Lung (tissue), 12 donors: ENCODE results near the gene ZNF778. TPM values are rescaled to one million over a fixed set of nuclear protein-coding genes. Genes with fewer than 3 reads are reported as not detected.

Source experiments
- ATAC-seq: fragments of 200-7000 bp; cut with Tn5 transposase; one replicate; pipeline ENCODE4 v1.9.1; 2020; ENCODE audit warnings: moderate number of reproducible peaks; ENCODE audit not compliant: insufficient read depth, low FRiP score
- DNase-seq, 3 donors: peaks; one replicate each; pipeline ENCODE4 v3.0.0-alpha.2; 2013 to 2017
- H3K27ac ChIP-seq, 2 donors: one replicate each; pipeline ENCODE4 v1.5.1; 2013; ENCODE audit warnings: mild to moderate bottlenecking in 2 of 2, moderate library complexity in 2 of 2, control low read depth in 1 of 2, inconsistent platforms in 1 of 2, low read depth in 1 of 2, low read length in 1 of 2
- H3K27me3 ChIP-seq, 3 donors: one replicate each; pipeline ENCODE4 v1.5.1; 2013; ENCODE audit warnings: low read length in 2 of 3; ENCODE audit not compliant: control insufficient read depth in 3 of 3, insufficient read depth in 3 of 3
- H3K36me3 ChIP-seq, 4 donors: one replicate each; pipeline ENCODE4 v1.5.1; 2013; ENCODE audit warnings: low read length in 4 of 4, mild to moderate bottlenecking in 1 of 4, moderate library complexity in 1 of 4; ENCODE audit not compliant: control insufficient read depth in 4 of 4, insufficient read depth in 4 of 4
- H3K4me1 ChIP-seq, 5 donors: one replicate each; pipeline ENCODE4 v1.5.1; 2013; ENCODE audit warnings: low read length in 5 of 5, mild to moderate bottlenecking in 2 of 5, moderate library complexity in 1 of 5; ENCODE audit not compliant: control insufficient read depth in 5 of 5, insufficient read depth in 5 of 5
- H3K4me3 ChIP-seq: one replicate; pipeline ENCODE4 v1.5.1; 2013; ENCODE audit warnings: mild to moderate bottlenecking, control low read depth, moderate library complexity
- H3K9ac ChIP-seq, 2 donors: one replicate each; pipeline ENCODE4 v1.5.1; 2013; ENCODE audit warnings: low read length in 2 of 2, control low read depth in 1 of 2; ENCODE audit not compliant: insufficient read depth in 1 of 2
- H3K9me3 ChIP-seq, 4 donors: one replicate each; pipeline ENCODE4 v1.5.1; 2013; ENCODE audit warnings: low read length in 3 of 4, mild to moderate bottlenecking in 1 of 4, moderate library complexity in 1 of 4; ENCODE audit not compliant: control insufficient read depth in 4 of 4, insufficient read depth in 3 of 4
- CTCF ChIP-seq: IDR thresholded peaks from 2 replicates; pipeline ENCODE4 v1.5.1; 2012; ENCODE audit warnings: mild to moderate bottlenecking; ENCODE audit errors: control extremely low read depth, extremely low read depth
- WGBS, 2 donors: extraction: QIAGEN DNeasy Blood & Tissue Kit; methylation state at CpG; one replicate each; pipeline ENCODE4 v1.1.7; 2013; 5-methylcytosine and 5-hydroxymethylcytosine counted together
- polyA plus RNA-seq, 2 donors: library from polyadenylated mRNA; stranded (reverse); fragments of 200-250 nt; gene quantifications; one replicate each; pipeline ENCODE4 v1.2.1, GENCODE V29; 2013
- total RNA-seq, 2 donors: library from RNA; depleted of rRNA in 1 of 2; stranded (reverse); fragments of >200 nt in 1 of 2; gene quantifications; one replicate each; pipeline ENCODE4 v1.2.1, GENCODE V29; 2014 to 2021
- donor health status: control.
- donor health status: control.
- donor health status: Bipolar disorder and iron deficiency.
- donor health status: healthy.
- donor health status: DM: yes; HTN: yes; CAD: no.

Gene ZNF778
- total and polyA plus RNA-seq, 4 donors = 2.4 to 13.9 (median 4.6) TPM

- TF ChIP-seq CTCF = no peak
- H3K4me3 ChIP-seq = no peak overlapping the region
- WGBS, 2 donors = 96 to 97% methylated on average over 32 of the region's 32 CpGs
- no peak overlapping the region for H3K27ac ChIP-seq
- H3K4me1 ChIP-seq = no peaks in the 10 kb centered on the region
- no peak for DNase-seq
- H3K36me3 ChIP-seq = peaks cover 7 to 58% (median 25%) of the 10 kb centered on the region in 4 donors
- no peaks in the 10 kb centered on the region for H3K27me3 ChIP-seq
- no peaks in the 10 kb centered on the region for H3K9me3 ChIP-seq
- H3K9ac ChIP-seq = no peak overlapping the region
- ATAC-seq = no peak
These were observed 53.3 kb downstream of the ZNF778 start for GRCh38 chr16:89270666-89271345.

GRCh38 chr16:89272631-89273030 lies 55.1 kb downstream of the ZNF778 start:
- WGBS, 2 donors = 97 to 98% methylated on average over 6 of the region's 6 CpGs
- no peak overlapping the region for H3K4me3 ChIP-seq

GRCh38 chr16:89273741-89274472 lies 56.4 kb downstream of the ZNF778 start:
- Histone ChIP-seq H3K4me1 (no peaks in the 10 kb centered on the region), H3K27ac (no peak overlapping the region), H3K9ac (no peak overlapping the region), H3K36me3 (peaks cover 7 to 70% (median 30%) of the 10 kb centered on the region in 4 donors), H3K27me3 (no peaks in the 10 kb centered on the region), H3K4me3 (no peak overlapping the region), H3K9me3 (no peaks in the 10 kb centered on the region)
- TF ChIP-seq CTCF = no peak
- DNase-seq (no peak), ATAC-seq (no peak)
- 95 to 97% methylated on average over 19 of the region's 19 CpGs for WGBS, 2 donors

More at GRCh38 chr16:89272631-89273030, 55.1 kb downstream of the ZNF778 start:
- Histone ChIP-seq H3K27me3 (no peaks in the 10 kb centered on the region), H3K9me3 (no peaks in the 10 kb centered on the region), H3K4me1 (no peaks in the 10 kb centered on the region), H3K36me3 (peaks cover 7 to 61% (median 28%) of the 10 kb centered on the region in 4 donors), H3K9ac (no peak overlapping the region), H3K27ac (no peak overlapping the region)
- DNase-seq (no peak), ATAC-seq (no peak)
- TF ChIP-seq CTCF = no peak
